G401.6 (cell line): ENCODE measurements around the gene NACA2.
A peak's percentile ranks its signal among the peaks of the same experiment; 100 is the strongest.
"Not testable (repeated sequence)": the region's sequence is repeated elsewhere in the genome, so short reads cannot be mapped to it uniquely, and the experiment has no call there.

ENCODE experiments used
- FAIRE-seq: peaks from 2 replicates; lab custom pipeline; 2012; peaks lifted over from hg19 to GRCh38; lab: Jason Lieb, UNC

The NACA2 gene

GRCh38 chr17:61598014-61598413 is 7.0 kb upstream of the NACA2 start:
- FAIRE-seq: no peak

- FAIRE-seq: no peak
These were observed 6.6 kb upstream of the NACA2 start for GRCh38 chr17:61597607-61598006.

DNA sequence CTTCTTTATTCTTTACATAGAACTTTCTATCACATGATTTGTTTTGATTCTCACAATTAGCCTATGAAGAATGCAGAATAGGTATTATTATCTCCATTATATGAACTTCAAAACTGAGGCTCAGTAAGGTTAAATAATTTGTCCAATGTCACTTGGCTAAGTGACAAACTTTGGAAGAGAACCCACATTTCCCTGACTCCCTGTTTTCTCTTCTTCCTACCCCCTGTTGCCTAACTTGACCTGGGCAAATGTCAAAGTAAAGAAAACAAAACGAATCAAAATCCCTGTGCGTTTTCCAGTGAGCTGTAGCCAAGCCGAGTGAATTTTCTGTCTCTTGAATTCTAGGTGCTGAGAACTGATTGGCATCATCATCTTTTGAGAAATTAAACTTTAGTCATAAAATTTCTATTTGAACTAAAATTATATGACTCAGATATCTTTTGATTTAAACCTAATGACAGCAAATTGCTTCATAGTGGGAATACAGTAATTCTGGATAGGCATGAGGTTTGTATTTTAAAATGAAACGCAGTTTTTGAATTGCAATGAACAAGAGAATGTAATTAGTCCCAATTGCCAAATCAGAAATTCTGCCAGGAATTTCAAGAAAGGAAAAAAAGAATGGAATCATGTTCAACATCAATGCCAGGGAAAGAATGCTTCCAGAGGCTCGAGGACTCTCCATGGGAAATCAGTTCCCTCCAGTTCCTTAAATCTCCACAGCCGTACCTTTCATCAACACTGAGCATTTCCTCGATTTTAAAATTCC is 4.6 kb upstream of the NACA2 start:
- FAIRE-seq: no peak

DNA sequence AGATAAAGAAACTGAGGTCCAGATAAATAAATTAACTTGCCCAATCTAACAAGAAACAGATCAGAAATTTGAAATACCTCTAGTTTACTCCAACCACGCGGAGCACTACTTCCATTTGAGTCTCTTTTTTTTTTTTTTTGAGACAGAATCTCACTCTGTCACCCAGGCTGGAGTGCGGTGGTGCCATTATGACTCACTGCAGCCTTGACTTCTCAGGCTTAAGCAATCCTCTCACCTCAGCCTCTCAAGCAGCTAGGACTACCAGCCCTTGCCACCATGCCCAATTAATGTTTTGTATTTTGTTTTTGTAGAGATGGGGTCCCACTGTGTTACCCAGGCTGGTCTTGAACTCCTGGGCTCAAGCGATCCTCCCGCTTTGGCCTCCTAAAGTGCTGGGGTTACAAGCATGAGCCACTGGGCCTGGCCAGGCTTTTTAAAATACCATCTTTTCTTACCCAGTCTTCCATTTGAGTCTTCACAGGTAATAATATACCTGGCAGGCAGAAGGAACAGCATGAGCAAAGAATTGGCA is 3.3 kb upstream of the NACA2 start:
- no peak for FAIRE-seq

DNA sequence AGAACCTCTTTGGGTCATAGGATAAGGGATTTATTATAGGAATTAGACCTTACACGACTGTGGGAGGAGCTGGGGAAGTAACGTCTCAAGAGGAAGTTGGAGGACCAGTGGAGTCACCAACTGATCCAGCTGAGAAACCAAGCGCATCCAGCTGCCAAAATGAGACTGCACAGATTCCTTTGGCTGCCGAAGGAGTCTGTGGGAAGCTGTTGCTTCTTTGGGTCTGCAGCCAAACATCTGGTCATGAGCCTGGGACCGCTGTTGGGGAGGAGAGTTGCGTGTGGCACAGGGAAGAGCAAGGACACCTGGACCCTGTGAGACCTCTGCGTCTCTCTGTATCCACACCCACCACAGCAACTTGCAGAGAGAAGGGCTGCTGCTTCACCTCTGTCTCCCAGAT is 2.4 kb upstream of the NACA2 start:
- FAIRE-seq: no peak

- no peak for FAIRE-seq
These were observed 911 bp upstream of the NACA2 start for GRCh38 chr17:61591930-61592329.

GRCh38 chr17:61589990-61590389 is 1.0 kb downstream of the NACA2 start:
- no peak for FAIRE-seq

- FAIRE-seq: no peak
These were observed 3.0 kb downstream of the NACA2 start for GRCh38 chr17:61587807-61588660.

GRCh38 chr17:61587242-61587641 is 3.8 kb downstream of the NACA2 start:
- FAIRE-seq: no peak

- not testable (repeated sequence) for FAIRE-seq
These were observed 4.4 kb downstream of the NACA2 start for GRCh38 chr17:61586622-61587021.

DNA sequence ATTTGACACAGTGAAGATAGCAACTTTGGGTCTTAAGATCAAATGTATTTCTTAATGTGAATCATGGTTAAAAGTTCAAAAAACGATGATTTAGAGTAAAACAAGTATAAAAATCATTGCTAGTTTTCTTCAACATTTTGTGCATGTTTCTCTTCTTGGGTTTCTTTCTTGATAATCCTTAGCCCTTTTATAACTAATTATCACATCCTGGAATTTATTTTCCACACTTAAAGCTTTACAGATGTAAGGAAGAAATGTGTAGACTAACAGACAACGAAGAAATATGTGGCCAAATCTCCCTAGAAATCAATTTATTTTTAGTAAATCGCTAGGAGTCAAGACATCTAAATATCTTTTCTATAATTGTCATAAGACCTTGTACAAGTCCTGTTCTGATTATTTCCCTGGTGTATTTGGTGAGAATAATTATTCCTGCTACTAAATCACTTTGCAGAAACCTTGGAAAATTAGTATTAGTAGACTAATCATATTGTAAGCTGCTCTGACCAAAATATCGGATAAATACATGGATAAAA is 4.9 kb downstream of the NACA2 start:
- FAIRE-seq: no peak

DNA sequence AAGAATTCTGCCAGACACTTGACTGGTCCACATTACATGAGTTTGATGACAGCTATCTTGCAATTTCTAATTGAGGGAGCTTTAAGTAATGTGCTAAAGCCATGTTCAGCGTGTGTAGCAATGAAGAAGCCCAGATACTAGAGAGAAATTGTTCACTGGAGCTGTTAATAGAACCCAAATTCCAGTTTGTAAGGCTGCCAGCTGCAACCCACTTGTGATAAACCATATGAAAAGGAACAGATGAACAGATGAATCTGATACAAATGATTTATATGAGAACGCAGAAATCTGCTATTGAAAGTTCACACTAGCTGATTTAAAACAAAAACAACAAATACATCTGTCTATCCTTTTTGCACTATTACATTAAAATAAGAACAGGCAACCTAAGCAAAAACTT is 6.2 kb downstream of the NACA2 start:
- no peak for FAIRE-seq

- no peak for FAIRE-seq
These were observed 6.8 kb downstream of the NACA2 start for GRCh38 chr17:61584266-61584665.

DNA sequence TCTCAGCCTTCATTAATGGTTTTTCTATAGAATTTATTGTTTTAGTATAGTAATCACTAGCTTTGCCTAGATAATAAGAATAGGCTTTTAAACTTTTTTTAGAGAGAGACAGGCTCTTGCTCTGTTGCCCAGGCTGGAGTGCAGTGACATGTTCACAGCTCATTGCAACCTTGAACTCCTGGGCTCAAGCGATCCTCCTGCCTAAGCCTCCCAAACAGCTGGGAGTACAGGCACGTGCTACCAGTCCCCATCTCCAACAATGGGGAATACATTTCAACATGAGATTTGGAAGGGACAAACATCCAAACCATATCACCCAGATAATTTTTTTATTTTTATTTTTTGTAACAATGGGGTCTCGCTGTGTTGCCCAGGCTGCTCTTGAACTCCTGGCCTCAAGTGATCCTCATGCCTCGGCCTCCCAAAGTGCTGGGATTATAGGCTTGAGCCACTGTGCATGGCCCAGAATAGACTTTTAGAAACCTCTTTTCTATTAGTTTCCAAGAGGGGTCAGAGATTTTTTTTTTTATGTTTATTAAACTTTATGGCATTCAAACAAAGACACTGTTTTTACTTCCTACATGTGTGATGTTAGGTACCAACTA is 7.3 kb downstream of the NACA2 start:
- FAIRE-seq: no peak

DNA sequence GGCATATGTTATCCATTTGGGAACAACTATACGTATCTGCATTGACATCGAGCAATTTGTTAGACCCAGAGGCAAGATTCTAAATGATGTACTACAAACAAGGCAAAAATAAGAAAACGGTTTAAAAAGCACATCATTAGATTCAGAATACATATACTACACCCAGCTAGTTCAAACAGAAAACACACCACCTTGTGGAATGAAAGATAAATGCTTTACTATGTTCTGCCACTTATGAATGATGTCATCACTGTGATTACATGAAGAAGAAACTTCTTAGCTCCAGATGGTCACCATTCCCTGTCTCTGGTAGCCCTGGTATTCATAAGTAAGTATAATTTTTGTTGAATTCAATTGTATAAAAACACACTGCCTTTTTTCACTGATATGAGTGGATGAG is 7.8 kb downstream of the NACA2 start:
- peak; percentile 23 for FAIRE-seq

- FAIRE-seq: no peak
These were observed 8.4 kb downstream of the NACA2 start for GRCh38 chr17:61582593-61582992.

- FAIRE-seq: no peak
These were observed 9.2 kb downstream of the NACA2 start for GRCh38 chr17:61581611-61582349.

DNA sequence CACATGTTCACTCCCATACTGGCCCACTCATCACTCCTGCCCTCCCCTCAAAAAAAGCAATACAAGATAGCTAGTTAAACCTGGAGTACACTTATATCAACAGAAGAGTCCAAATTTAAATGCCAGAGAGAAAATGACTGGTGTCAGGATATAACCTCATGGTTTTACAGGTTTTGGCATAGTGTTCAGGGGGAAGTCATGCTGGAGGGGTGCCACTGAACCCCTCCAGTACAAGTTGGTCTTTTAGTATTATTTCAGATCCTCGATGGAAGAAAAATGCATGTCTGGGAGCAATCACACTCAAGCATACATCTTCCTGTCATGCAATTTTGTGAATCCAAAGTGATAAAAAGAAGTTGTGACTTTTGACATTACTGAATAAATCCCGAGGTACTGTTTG is 10.5 kb downstream of the NACA2 start:
- no peak for FAIRE-seq

DNA sequence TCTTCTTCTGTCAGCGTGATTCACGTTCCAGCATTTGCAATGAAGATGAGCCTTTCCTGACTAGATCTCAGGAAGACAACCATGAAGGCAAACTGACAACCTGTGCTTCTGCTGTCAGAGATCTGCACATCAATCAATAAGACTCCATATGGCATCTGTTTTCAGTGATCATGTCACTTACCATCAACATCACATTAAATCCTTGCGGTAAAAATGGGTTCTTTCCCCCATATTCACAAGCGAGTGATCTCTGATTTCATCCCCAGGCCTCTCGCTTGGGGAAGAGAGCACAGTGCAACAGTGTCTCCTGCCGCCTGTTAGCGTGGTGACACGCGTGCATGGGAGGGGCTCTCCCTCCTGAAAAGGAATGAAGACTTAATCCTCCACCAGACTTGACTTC is 11.1 kb downstream of the NACA2 start:
- FAIRE-seq: no peak

DNA sequence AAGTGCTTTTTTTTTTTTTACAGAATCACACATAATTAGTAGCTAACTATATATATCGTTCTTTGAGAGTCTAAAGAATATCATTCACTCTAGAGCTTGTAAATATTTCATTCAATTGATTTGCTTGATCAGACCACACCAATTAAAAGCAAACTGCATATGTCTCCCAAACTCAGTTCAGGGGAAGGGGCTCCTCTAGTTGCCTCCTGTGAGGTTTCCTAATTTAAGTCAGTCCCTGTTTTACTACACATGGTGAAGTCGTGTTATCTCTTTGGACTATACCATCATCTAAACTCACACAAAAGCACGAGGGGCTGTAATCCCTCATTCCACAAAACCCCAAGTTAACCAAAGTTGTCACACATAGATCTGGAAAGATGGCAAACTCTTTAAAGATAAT is 11.7 kb downstream of the NACA2 start:
- FAIRE-seq: no peak

GRCh38 chr17:61578645-61579044 is 12.4 kb downstream of the NACA2 start:
- FAIRE-seq: no peak

DNA sequence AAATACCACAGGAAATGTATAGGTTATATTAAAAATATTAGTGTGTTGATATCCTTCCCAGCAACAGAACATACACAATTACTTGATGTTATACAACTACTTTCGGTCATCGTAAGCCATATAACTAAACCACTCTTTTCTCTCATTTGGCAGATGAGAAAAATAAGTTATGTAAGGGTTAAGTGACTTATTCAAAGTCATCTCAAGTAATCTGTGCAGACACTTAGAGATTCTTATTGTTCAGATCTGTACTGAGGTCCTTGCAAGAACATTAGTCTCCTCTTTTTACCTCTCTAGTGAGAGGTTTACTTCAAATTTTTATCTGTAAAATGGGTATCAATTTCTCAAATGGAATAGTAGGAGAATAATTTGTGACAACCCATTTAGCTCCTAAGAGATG is 15.0 kb downstream of the NACA2 start:
- FAIRE-seq: no peak
